Epithelial cell of proximal tubule (primary cell): ENCODE results near the gene SEMA3G. TPM values are rescaled to one million over a fixed set of nuclear protein-coding genes. Genes with fewer than 3 reads are reported as not detected.

ENCODE experiments used
- DNase-seq: peaks from one replicate; pipeline ENCODE4 v3.0.0-alpha.2; 2011; ENCODE audit warnings: low read depth
- H3K4me3 ChIP-seq: 2 replicates; pipeline ENCODE4 v1.5.1; 2011; ENCODE audit warnings: low read depth, mild to moderate bottlenecking, low read length
- total RNA-seq: library from RNA; depleted of rRNA; stranded (reverse); fragments of >200 nt; gene quantifications from 2 replicates; pipeline ENCODE4 v1.2.3, GENCODE V29; 2015
- TF ChIP-seq, protein P1 (sequence below): conservative IDR thresholded peaks from 2 replicates; pipeline ENCODE4 v1.5.1; 2012; ENCODE audit warnings: low read depth, mild to moderate bottlenecking, low read length

The SEMA3G gene
- total RNA-seq, 1 donor from 2014 or later: 5.1 TPM

DNA sequence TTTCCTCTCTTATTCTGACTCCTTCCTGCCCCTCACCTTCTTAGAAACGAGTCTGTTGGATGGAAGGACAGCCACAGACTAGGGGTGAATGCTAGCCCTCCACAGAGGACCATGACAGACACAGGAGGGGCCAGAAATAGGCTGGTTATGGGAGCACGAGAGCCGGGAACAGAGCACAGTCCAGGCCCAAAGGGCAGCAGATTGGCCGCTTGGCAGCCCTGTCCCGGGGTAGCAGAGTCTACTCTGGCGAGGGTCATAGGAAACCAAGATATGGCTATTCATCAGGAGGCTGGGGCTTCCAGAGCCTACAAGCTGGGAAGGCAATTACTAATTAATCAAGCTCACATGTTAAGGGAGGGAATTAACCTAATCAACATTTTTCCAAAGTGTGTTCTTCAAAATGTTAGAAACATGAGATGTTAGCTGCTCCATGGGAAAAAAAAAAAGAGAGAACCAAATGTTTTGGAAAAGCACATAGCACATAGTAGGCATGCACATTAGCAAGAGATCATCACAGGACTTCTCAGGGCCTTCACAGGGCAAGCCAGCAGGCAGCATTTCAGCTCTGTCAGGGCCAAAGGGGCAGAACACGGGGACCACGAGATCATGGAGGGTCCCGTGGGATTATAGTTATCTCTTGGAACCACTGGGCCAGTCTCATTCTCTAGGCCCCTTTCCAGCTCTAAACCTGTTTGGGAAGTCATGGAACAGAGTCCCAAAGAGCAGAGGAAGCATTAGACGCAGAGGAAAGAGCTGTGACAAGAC is 13.3 kb downstream of the SEMA3G start:
- TF ChIP-seq, protein P1, sequence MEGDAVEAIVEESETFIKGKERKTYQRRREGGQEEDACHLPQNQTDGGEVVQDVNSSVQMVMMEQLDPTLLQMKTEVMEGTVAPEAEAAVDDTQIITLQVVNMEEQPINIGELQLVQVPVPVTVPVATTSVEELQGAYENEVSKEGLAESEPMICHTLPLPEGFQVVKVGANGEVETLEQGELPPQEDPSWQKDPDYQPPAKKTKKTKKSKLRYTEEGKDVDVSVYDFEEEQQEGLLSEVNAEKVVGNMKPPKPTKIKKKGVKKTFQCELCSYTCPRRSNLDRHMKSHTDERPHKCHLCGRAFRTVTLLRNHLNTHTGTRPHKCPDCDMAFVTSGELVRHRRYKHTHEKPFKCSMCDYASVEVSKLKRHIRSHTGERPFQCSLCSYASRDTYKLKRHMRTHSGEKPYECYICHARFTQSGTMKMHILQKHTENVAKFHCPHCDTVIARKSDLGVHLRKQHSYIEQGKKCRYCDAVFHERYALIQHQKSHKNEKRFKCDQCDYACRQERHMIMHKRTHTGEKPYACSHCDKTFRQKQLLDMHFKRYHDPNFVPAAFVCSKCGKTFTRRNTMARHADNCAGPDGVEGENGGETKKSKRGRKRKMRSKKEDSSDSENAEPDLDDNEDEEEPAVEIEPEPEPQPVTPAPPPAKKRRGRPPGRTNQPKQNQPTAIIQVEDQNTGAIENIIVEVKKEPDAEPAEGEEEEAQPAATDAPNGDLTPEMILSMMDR: no peak
- no peak overlapping the region for H3K4me3 ChIP-seq
- no peak for DNase-seq

DNA sequence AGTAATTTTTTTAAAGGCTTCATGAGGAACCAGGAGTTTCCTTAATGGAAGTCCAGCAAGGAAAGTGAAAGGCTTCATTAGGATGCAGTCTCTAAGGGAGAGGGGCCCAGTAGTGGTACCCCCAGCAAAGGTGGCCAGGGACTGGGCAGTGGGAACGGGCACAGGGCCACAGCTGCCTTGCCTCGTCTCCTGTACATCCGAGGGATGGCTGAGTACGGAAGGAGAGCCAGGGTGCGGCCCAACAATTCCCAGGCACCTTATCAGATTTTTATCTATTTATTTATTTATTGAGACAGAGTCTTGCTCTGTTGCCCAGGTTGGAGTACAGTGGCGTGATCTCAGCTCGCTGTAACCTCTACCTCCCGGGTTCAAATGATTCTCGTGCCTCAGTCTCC is 14.5 kb downstream of the SEMA3G start:
- TF ChIP-seq, protein P1: no peak
- no peak for DNase-seq
- no peak overlapping the region for H3K4me3 ChIP-seq

DNA sequence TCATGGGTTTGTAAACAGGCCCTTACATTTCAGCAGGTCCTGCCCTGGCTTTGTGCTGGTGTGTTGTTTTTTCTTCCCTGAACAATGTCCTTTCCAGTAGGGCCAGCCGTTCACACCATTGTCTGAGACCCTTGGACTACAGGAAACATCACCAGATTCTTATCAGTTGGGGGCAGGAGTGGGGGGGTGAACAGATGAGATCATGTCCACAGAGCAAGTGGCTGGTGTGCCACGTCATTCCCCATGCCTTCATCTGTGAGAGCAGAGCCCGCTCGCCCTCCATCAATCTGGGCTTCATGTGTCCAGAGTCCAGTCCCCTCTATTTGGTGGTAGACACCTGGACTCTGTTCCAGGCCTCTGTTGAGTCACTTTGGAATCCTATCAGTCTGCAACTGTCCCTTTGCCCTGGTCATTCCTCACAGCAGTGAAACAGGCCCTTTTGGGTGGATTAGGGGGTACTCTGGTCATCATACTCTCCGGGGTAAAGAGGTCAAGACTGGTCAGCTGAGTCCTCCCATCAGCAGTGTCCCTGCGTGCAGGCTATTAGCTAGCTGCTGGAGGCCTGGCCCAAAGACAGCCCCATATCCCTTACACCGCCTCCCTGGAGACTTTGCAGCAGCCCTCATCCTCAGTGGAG is 15.0 kb downstream of the SEMA3G start:
- no peak for DNase-seq
- TF ChIP-seq, protein P1: no peak

DNA sequence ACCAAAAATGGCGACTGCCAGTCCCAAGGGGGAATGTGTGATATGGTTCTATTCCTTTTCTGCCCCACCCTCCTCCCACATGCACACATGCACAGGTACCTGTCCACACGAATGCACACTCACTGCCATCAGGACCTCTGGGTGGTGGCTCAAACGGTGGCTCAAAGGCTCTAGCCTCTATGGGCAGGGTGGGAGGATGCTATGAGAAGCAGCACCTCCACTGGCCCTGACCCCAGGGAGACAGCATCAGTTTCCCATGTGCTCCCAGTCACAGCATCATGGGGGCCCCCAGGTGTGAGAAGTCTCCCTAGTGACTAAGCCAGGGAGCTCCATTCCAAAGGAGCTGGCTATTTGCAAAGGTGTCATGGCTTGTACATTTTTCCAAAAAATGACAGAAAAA is 15.9 kb downstream of the SEMA3G start:
- TF ChIP-seq, protein P1: no peak
- H3K4me3 ChIP-seq: no peak overlapping the region
- DNase-seq: no peak

More for the DNA sequence above, 15.0 kb downstream of the SEMA3G start:
- no peak overlapping the region for H3K4me3 ChIP-seq

DNA sequence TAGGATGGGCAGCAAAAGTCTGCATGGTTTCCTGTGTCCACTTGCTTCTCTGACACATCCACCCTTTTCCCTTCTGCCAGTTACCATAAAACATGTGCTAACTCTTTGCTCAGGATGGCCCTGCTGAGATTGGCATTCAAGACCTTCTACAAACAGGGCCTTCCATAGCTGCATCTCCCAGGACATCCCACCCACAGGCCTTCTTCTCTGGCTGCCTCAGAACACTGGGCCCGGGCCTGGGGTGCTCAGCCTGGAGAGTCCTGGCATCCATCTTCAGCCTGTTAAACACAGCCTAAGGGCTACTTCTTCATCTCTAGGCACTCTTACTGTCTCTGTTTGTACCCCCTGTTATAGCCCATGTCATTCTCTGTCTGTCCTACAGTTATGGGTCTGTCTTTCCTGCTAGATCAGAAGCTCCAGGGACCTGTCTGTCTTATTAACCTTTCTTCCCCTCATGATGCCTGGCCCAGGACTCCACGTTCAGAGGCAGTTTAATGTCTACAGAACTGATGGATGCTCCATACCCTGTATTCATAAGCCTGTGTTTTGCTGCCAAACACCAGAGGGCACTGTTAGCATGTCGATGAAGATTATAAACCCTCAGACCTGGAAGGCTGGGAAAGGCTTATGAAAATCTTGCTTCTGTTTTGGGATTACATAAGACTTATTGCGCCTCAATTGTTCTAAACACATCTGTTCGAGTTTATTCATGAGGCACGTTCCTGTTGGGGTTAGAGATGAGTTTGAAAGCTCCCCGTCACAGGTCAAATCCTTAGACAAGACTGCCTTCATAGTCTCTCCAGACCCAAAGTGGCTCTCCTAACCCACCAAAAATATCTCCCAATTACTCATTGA is 16.5 kb downstream of the SEMA3G start:
- no peak overlapping the region for H3K4me3 ChIP-seq
- no peak for DNase-seq
- TF ChIP-seq, protein P1: peak; percentile 85

DNA sequence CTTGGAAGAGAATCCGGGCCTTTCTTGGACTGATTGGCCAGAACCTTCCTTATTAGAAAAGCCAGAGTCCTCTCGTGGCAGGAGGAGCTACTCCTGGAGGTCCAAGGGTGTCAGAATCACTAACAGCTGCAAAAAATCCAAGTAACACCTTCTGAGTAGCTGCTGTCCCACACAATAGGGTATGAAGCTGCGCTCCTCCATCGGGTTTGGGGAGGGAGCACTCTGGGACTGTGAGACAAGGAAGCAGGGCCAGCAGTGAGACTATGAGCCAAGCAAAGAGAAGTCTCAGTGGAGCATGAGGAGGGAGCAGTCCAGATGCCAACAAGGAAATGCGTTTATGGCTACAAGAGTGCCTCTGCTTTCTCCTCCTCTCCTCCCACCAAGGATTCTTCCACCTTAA is 21.7 kb downstream of the SEMA3G start:
- no peak for DNase-seq
- no peak overlapping the region for H3K4me3 ChIP-seq
- TF ChIP-seq, protein P1: no peak
